GM13977 (cell line): ENCODE measurements around the gene CLSTN2.

Source experiments
- DNase-seq: peaks from one replicate; pipeline ENCODE4 v3.0.0; 2012; ENCODE audit warnings: low spot score
- in situ Hi-C: fragments of 300-500 bp; cut with MboI; formaldehyde crosslinking; loops from one replicate; pipeline ENCODE4 v1.12.0; 2022; ENCODE audit warnings: low sequenced_read_pairs, low pct_unique_long_range_greater_than_20kb, mixed read lengths, inconsistent platforms; ENCODE audit not compliant: unreplicated experiment
- TF ChIP-seq, protein P1 (sequence below): IDR thresholded peaks from 2 replicates; pipeline ENCODE4 v1.5.1; 2012; ENCODE audit warnings: mild to moderate bottlenecking, control low read depth; ENCODE audit not compliant: insufficient read depth; ENCODE audit errors: extremely low read depth, missing control alignments

CLSTN2 gene

DNA sequence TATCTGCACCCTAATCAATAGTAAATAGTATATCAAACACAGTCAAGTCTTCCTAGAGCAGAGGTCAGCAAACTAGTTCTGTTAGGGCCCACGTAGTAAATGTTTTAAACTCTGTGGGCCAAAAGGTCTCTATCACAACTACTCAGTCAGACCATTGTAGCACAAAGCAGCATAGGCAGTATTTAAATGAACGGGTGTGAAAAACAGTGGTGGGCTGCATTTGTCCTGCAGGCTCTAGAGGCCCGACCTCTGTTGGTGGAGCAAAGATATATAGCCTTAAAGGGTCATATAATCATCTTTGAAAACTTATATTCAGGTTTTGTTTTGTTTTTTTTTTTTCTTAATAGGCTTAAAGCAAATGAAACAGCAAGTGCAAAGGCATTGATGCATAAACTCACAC, 416.5 kb downstream of the CLSTN2 start:
- in situ Hi-C loops, result no loop called here
- TF ChIP-seq, protein P1, sequence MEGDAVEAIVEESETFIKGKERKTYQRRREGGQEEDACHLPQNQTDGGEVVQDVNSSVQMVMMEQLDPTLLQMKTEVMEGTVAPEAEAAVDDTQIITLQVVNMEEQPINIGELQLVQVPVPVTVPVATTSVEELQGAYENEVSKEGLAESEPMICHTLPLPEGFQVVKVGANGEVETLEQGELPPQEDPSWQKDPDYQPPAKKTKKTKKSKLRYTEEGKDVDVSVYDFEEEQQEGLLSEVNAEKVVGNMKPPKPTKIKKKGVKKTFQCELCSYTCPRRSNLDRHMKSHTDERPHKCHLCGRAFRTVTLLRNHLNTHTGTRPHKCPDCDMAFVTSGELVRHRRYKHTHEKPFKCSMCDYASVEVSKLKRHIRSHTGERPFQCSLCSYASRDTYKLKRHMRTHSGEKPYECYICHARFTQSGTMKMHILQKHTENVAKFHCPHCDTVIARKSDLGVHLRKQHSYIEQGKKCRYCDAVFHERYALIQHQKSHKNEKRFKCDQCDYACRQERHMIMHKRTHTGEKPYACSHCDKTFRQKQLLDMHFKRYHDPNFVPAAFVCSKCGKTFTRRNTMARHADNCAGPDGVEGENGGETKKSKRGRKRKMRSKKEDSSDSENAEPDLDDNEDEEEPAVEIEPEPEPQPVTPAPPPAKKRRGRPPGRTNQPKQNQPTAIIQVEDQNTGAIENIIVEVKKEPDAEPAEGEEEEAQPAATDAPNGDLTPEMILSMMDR, result no peak
- no peak for DNase-seq

DNA sequence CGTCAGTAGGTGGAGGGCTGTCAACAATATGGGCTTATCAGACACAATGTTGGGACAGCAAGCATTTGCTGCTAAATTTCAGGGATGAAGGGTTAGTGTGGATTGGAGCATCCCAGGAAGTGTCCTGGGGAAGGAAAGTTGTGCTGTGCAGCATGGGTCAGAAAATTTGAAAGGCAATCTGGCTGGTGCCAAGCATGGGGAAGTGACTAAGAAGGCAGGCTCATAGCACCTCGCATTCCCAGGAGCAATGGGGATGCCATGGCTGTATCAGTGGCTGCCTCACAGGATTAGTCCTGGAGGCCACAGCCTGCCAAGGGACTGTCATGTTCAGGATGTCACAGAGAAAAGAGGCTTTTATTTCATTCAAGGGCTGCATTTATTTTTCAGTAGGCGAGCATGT, 420.5 kb downstream of the CLSTN2 start:
- TF ChIP-seq, protein P1, result no peak
- no peak for DNase-seq
- in situ Hi-C loops, result no loop called here

DNA sequence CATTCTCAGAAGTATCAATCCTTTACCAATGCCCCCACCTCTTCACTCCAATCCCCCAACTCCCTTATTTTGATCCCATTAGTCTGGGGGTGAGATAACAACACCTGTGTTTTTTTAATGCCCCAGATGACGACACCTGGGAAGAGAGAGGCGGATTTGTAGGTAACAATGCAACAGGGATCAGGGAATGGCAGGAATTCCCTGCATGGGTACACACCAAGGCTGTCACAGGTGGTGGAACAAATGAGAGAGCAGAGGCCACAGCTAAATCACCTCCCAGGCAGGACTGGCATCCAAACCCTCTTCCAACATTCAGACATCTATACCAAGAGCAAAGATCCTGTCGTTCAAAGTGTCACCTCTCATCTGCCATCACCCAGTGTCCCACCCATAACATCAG, 423.7 kb downstream of the CLSTN2 start:
- in situ Hi-C loops, result no loop called here
- TF ChIP-seq, protein P1, result no peak
- DNase-seq, result no peak

DNA sequence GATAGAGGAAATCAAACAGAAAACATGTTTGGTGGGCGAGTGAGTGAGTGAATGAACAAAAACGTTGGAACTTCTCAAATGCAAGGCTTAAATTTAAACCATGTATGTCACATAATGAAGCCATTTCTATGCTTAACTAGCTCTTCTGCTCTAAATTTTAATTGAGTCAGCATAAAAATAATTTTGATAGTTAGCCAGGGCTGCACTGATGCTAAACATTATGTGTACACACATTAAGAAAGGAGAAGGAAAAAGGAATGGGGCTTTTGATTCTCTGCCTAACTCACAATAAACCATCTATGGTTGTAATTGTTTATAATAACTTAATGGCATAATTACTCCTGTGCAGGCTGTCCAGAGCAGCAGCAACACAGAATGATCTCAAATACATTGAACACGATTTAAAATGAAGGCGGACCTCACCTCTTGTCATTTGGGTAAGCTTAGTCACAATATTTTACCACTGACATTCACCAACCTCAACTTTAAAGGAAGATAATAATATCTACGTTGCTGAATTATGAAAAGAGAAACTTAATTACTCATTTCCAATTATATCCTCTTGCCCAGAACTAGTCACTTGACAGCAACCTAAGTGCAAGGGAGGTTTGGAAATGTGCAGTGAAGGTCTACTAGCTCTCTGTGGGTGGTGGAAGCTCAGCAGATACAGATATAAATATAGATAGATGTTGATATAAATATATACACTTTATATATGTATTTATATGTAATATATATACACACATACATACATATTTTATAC, 424.4 kb downstream of the CLSTN2 start:
- DNase-seq, result no peak
- in situ Hi-C loops, result no loop called here
- TF ChIP-seq, protein P1, result no peak

DNA sequence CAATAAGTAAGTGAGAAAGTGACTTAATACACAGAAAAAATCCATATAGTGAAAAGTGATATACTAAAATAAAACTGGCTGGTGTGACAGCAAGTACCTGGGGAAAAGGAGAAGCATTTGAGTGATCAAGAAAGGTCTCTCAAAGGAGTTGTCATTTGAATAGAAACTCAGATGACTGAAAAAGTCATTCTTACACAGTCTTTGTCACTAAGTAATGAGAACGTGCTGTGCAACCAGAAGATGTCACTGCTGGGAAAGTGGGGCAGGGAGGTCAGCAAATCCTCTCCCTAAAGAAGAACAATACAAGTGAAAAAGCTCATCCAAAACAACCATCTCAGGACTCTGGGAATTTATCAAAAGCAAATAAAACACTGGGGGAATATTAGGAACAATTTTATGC, 425.3 kb downstream of the CLSTN2 start:
- no peak for DNase-seq
- in situ Hi-C loops, result no loop called here
- TF ChIP-seq, protein P1, result no peak

DNA sequence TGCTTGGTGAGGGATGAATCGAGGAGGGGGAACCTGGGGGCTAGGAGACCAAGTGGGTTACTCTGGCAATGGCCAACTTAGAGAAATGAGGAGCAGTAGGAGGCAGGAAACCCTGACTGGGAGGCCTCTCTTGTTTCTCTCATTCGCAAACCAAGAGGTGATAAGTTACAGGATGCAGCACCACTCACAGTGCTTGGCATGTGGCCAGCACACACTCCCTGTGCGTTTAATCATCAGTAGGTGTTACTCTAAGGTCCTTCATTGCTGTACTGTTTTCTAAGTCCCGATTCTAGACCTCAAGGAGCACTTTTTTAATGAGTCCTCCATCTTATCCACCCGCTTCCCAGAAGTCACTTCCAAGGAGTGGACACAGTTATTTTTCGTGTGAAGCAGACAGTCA, 428.8 kb downstream of the CLSTN2 start:
- DNase-seq, result no peak
- TF ChIP-seq, protein P1, result no peak
- in situ Hi-C loops, result no loop called here
